ENCODE measurements around the gene TRMT1L.
"Not testable (repeated sequence)": the region's sequence is repeated elsewhere in the genome, so short reads cannot be mapped to it uniquely, and the experiment has no call there.

- TF ChIP-seq CTCF, POLR2A (IDR thresholded peaks at IDR 0.05): not testable (repeated sequence)
These were observed 42.0 kb upstream of the TRMT1L start for GRCh38 chr1:185198712-185199111.
